ENCODE measurements around the gene LDLRAD4. TPM values are rescaled to one million over a fixed set of nuclear protein-coding genes. Genes with fewer than 3 reads are reported as not detected.

The LDLRAD4 gene
- total RNA-seq, 2 experiments from 2014 or later = 28.4 to 30.1 TPM

DNA sequence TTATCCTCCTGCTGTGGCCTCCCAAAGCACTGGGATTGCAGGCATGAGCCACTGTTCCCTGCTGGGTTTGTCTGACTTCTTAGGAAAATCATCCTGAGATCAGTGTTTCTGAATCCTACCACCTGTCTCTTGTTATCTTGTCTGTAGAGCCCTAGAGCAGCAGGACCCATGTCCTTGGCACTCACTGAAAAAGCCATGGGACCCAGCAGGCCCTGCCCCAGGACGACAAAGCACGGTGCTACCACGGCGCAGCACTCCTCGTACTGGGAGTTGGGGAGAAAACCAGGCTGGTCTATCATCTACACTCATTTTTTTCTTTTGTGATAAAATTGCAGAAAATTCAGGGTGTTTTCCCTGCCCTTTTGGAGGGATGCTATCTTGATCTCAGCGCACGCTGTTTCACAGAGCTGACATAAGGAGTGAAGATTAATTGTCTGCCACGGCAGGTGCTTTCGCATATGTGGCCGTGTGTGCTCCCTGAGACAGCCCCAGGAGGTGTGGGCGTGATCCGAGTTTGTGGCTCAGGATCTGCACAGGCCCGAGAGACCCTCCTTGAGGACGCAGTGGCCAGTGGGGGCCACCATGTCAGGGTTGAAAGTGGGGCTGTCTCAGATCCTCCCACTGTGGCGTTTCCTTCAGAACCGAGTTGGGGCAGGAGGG, 179.1 kb downstream of the LDLRAD4 start:
- Mint-ChIP-seq H3K27ac (no peak overlapping the region), H3K9me3 (no peaks in the 10 kb centered on the region), H3K27me3 (no peaks in the 10 kb centered on the region), H3K36me3 (no peaks in the 10 kb centered on the region), H3K4me1 (ENCODE audit: low read depth) (peaks cover 7% of the 10 kb centered on the region), H3K4me3 (no peak overlapping the region)
- intact Hi-C loops (cut with micrococcal nuclease) = no loop called here
- ChIA-PET POLR2A (no interaction called here), CTCF (no interaction called here)
- DNase-seq = no peak

DNA sequence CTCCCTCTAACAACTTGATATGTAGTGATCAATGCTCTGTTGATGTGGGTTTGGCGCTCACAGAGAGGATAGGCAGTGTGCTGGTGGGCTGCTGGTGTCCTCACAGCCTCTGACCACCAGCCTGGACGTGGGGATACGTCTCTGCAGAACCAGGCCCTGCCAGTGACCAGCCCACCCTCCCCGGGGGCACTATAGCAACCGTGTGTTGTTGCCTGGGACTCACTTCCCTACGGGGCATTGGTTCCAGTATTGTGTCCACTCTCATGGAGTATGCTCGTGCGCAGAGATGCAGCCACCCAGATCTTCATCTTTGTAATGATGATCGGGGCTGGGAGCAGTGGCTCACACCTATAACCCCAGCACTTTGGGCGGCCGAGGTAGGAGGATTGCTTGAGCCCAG, 180.1 kb downstream of the LDLRAD4 start:
- Mint-ChIP-seq H3K4me1 (ENCODE audit: low read depth) (peaks cover 7% of the 10 kb centered on the region), H3K27ac (no peak overlapping the region), H3K27me3 (no peaks in the 10 kb centered on the region), H3K9me3 (no peaks in the 10 kb centered on the region), H3K4me3 (no peak overlapping the region), H3K36me3 (no peaks in the 10 kb centered on the region)
- ChIA-PET CTCF (no interaction called here), POLR2A (no interaction called here)
- intact Hi-C loops (cut with micrococcal nuclease) = no loop called here
- DNase-seq = no peak

DNA sequence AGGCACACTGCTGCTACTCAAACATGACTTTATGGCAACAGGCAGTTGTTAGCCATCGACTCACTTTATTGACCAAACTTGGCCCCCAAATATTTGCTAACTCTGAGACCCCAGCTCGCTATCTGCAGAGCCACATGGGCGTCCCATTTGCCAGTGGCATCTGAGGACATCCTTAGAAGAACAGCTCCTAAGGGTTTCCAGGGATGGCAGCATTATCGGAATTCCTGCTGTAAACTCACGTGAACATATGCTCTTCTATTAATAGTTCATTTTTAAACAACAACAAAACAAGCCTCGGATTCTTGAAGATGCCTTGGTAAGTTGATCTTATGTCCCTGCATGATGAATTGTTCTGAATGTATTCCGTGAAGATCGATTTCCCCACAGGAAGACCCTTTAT, 181.0 kb downstream of the LDLRAD4 start:
- Mint-ChIP-seq H3K4me1 (ENCODE audit: low read depth) (peaks cover 4% of the 10 kb centered on the region), H3K27ac (no peak overlapping the region), H3K27me3 (no peaks in the 10 kb centered on the region), H3K36me3 (no peaks in the 10 kb centered on the region), H3K9me3 (no peaks in the 10 kb centered on the region), H3K4me3 (no peak overlapping the region)
- intact Hi-C loops (cut with micrococcal nuclease) = no loop called here
- POLR2A ChIA-PET = no interaction called here
- CTCF ChIA-PET = no interaction called here
- DNase-seq = no peak

DNA sequence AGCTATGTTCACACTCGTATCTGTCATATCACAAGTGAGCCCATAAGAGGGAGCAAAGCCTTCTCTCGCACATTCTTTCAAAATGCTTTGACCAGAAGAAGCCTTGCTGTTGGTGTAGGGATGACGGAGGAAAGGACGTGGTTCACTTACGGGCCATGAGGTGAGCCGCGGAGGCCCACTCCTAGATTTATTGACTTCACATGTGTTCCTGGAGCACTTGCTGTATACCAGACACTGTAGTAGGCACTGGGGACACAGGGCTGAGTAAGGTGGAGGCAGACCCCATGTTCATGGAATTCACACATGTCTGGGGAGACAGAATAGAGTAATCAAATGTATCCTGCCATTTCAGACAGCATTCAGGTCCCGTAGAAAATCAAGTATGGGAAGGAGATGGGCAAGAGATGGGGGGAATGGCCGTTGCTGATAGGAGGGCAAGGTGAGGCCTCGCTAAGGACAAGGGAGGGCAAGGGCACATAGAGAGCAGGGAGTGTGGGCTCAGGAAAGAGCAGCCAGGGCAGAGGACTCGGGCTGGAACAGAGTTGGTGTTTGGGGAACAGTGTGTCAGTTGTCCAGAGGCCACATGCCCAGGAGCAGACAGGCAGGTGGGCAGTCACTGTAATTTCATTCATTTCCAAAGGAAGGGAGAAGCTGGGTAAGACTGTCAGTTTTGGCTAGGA, 182.2 kb downstream of the LDLRAD4 start:
- no peaks in the 10 kb centered on the region for H3K27me3 Mint-ChIP-seq
- POLR2A ChIA-PET = no interaction called here
- no peak overlapping the region for H3K27ac Mint-ChIP-seq
- H3K4me3 Mint-ChIP-seq = no peak overlapping the region
- H3K36me3 Mint-ChIP-seq = no peaks in the 10 kb centered on the region
- CTCF ChIA-PET = no interaction called here
- no peaks in the 10 kb centered on the region for H3K9me3 Mint-ChIP-seq
- DNase-seq = no peak
- H3K4me1 Mint-ChIP-seq (ENCODE audit: low read depth) = no peaks in the 10 kb centered on the region
- intact Hi-C loops (cut with micrococcal nuclease) = no loop called here

DNA sequence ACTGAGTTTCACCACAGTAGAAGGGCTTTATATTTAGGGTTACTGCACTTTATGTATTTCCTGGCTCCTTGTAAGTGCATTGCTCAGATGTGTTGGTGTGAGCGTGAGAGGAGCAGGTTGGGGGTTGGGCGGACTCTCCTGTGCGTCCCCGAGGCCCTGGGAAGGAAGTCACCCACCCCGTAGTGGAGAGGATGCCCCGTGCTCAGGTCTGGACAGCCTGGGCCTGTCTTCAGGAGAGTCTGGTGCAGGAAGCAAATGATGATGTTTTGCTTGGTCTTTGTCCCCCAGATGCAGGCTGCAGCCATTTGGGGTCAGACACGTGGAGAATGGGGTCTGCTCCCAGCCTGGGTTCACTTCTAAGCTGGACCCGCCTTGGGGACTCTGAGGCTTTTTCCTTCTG, 182.8 kb downstream of the LDLRAD4 start:
- DNase-seq = no peak
- no peak overlapping the region for H3K4me3 Mint-ChIP-seq
- ChIA-PET POLR2A (no interaction called here), CTCF (no interaction called here)
- no peaks in the 10 kb centered on the region for H3K36me3 Mint-ChIP-seq
- H3K9me3 Mint-ChIP-seq = no peaks in the 10 kb centered on the region
- no peaks in the 10 kb centered on the region for H3K27me3 Mint-ChIP-seq
- no peaks in the 10 kb centered on the region for H3K4me1 Mint-ChIP-seq (ENCODE audit: low read depth)
- intact Hi-C loops (cut with micrococcal nuclease) = no loop called here
- no peak overlapping the region for H3K27ac Mint-ChIP-seq

DNA sequence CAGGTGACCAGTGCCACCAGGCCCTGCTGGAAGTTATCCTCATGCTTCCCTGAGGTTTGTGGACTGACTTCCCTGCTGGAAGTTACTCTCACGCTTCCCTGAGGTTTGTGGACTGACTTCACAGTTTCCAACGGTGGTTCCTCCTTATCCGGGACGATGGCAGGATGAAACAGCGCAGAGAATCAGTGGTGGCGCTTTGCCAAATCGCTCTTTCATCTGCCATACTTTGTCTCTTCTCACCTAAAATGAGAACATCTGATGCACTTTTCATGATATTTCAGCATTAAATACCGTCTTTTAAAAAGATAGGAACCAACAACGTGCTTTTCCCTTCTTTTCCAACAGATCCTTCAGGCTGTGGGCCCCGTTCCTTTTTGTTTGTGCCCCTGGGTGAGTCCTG, 183.3 kb downstream of the LDLRAD4 start:
- H3K27ac Mint-ChIP-seq = no peak overlapping the region
- ChIA-PET CTCF (no interaction called here), POLR2A (no interaction called here)

DNA sequence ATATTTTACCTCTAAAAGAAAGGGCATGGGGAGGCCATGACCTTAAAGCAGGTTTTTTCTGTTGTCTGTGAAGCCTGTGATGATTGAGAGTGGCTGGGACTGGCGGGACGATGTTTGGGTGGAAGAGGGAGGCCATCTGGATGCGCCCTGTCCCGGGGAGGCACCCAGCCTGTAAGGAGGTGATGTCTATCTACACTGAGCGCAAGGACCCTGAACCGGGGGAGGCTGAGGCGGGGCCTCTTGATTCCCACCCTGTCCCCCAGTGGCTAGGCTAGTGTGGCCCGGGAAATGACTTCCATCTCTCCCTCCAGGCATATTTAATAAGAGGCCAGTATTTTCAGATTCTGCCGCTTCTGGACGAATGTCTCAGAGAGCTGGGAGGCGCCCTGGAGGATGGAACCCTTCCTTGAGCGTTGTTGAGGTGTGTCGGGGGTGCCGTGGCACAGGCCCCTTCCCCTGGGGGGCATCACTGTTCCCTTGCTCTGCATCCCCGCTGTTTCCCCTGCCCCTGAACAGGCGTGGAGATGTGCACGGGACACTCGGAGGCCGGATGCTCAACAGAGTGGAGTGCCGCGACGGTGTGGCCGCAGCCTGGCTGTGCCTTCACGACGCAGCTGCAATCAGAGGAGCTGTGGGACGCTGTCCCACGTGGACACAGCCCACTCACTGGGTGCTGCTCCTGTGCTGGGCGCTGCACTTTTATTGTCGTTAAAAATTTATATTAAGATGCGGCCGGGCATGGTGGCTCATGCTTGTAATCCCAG, 185.4 kb downstream of the LDLRAD4 start:
- intact Hi-C loops (cut with micrococcal nuclease) = no loop called here
- ChIA-PET CTCF (no interaction called here), POLR2A (no interaction called here)
- no peaks in the 10 kb centered on the region for H3K9me3 Mint-ChIP-seq
- H3K36me3 Mint-ChIP-seq = no peaks in the 10 kb centered on the region
- DNase-seq = no peak
- no peak overlapping the region for H3K4me3 Mint-ChIP-seq
- no peak overlapping the region for H3K27ac Mint-ChIP-seq
- H3K27me3 Mint-ChIP-seq = no peaks in the 10 kb centered on the region
- no peaks in the 10 kb centered on the region for H3K4me1 Mint-ChIP-seq (ENCODE audit: low read depth)

More for the DNA sequence above, 183.3 kb downstream of the LDLRAD4 start:
- no peak overlapping the region for H3K4me3 Mint-ChIP-seq
- intact Hi-C loops (cut with micrococcal nuclease) = no loop called here
- H3K9me3 Mint-ChIP-seq = no peaks in the 10 kb centered on the region
- no peaks in the 10 kb centered on the region for H3K4me1 Mint-ChIP-seq (ENCODE audit: low read depth)
- no peaks in the 10 kb centered on the region for H3K27me3 Mint-ChIP-seq
- DNase-seq = no peak
- H3K36me3 Mint-ChIP-seq = no peaks in the 10 kb centered on the region

DNA sequence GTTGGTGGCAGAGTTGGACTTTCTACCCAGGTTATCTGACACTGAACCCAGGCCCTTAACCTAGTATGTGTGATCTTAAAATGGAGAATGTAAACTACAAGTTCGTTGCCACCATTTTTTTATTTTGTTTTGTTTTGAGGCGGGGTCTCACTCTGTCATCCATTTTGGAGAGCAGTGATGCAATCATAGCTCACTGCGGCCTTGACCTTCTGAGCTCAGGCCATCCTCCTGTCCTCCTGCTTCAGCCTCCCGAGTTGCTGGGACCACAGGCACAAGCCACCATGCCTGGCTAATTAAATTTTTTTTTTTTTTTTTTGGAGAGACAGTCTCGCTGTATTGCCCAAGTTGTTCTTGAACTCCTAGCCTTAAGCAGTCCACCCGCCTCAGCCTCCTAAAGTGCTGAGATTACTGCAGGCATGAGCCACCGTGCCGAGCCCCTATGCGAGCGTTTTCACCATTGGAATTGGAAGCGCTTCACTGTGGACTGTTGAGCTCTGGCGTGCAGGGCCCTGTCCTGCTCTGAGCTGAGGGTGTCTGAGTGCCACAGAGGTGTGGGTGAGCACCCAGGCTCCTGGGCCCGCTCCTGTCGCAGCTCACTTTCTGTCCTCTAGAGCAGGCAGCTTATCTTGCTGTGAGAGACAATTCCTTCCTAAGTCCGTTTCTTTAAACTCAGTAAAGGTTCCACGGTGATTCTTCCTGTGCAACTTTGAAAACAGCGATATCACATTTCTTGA, 186.9 kb downstream of the LDLRAD4 start:
- no peak for DNase-seq
- ChIA-PET POLR2A (no interaction called here), CTCF (no interaction called here)
- Mint-ChIP-seq H3K4me1 (ENCODE audit: low read depth) (no peaks in the 10 kb centered on the region), H3K27me3 (no peaks in the 10 kb centered on the region), H3K36me3 (peaks cover 5% of the 10 kb centered on the region), H3K9me3 (no peaks in the 10 kb centered on the region), H3K27ac (no peak overlapping the region), H3K4me3 (no peak overlapping the region)
- intact Hi-C loops (cut with micrococcal nuclease) = no loop called here

DNA sequence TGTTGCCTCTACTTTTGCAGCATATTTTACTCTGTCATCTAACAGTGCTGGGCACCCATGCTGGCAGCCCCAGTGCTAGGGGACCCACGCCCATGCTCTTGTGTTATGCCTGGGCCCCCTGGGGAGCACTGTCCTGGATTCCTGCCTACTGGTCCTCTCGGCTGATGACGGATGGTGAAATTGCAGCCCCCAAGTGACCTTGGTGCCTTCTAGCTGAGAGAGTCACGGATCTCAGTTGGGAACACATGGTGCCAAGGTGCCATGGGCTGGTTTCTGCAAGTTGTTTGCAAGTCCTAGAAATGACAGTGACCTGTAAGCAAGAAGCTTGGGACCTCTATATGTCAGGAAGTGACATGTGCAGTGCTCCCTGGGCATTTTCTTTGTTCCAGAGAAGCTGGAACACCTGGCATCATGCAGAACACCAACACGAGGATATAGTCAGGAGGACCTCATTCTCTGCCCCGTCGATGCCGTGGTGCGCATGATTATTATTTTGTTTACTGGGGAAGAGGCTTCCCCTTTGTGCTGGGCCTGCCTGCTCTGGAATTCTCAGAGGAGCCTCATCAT, 187.6 kb downstream of the LDLRAD4 start:
- H3K27me3 Mint-ChIP-seq = no peaks in the 10 kb centered on the region
- H3K36me3 Mint-ChIP-seq = peaks cover 7% of the 10 kb centered on the region
- ChIA-PET POLR2A (no interaction called here), CTCF (no interaction called here)
- H3K27ac Mint-ChIP-seq = no peak overlapping the region
- no peak overlapping the region for H3K4me3 Mint-ChIP-seq
- H3K9me3 Mint-ChIP-seq = no peaks in the 10 kb centered on the region
- no peaks in the 10 kb centered on the region for H3K4me1 Mint-ChIP-seq (ENCODE audit: low read depth)
- intact Hi-C loops (cut with micrococcal nuclease) = no loop called here
- no peak for DNase-seq

DNA sequence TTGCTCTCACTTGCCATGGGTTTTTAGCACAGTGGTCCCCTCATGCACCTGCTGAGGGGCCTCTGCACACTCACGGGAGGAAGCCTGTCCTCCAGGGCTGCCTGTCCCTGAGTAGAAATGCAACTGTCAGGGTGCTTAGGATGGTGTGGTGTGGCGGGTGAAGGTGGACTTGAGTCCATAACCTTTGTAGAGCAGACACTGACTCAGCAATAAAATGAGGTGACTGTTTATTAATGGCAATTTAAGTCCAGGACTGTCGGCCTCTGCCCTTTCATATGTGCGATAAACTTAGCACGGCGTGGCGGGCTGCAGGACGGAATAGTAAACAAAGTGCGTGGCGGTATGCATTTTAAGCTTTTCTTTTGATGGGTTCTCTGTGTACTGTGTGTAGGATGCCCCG, 188.2 kb downstream of the LDLRAD4 start:
- Mint-ChIP-seq H3K4me1 (ENCODE audit: low read depth) (no peaks in the 10 kb centered on the region), H3K9me3 (peaks cover 6% of the 10 kb centered on the region), H3K27ac (no peak overlapping the region), H3K27me3 (no peaks in the 10 kb centered on the region), H3K4me3 (no peak overlapping the region), H3K36me3 (peaks cover 13% of the 10 kb centered on the region)
- POLR2A ChIA-PET = no interaction called here
- intact Hi-C loops (cut with micrococcal nuclease) = no loop called here
- CTCF ChIA-PET = no interaction called here
- no peak for DNase-seq

DNA sequence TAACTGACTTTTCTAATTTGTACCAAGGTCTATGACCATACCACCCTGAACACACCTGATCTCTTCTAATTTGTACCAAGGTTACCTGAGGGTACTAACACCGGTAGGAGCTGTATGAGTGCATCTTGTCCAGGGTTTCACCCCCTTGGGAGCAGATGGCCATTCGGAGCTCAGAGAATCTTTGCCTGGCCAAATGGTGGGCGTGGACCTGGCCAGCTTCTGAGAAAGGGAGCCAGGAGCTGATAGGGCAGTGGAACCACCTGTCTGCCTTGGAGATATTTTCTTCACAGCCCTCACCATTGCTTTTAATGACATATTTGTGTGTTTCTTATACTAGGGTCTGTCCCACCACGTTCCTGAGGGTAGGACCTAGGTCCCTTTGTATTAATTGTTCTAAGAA, 188.9 kb downstream of the LDLRAD4 start:
- no peaks in the 10 kb centered on the region for H3K27me3 Mint-ChIP-seq
- no peak overlapping the region for H3K27ac Mint-ChIP-seq
- peaks cover 13% of the 10 kb centered on the region for H3K9me3 Mint-ChIP-seq
- intact Hi-C loops (cut with micrococcal nuclease) = no loop called here
- no peak overlapping the region for H3K4me3 Mint-ChIP-seq
- no peak for DNase-seq
- peaks cover 20% of the 10 kb centered on the region for H3K36me3 Mint-ChIP-seq
- POLR2A ChIA-PET = no interaction called here
- CTCF ChIA-PET = no interaction called here
- no peaks in the 10 kb centered on the region for H3K4me1 Mint-ChIP-seq (ENCODE audit: low read depth)

DNA sequence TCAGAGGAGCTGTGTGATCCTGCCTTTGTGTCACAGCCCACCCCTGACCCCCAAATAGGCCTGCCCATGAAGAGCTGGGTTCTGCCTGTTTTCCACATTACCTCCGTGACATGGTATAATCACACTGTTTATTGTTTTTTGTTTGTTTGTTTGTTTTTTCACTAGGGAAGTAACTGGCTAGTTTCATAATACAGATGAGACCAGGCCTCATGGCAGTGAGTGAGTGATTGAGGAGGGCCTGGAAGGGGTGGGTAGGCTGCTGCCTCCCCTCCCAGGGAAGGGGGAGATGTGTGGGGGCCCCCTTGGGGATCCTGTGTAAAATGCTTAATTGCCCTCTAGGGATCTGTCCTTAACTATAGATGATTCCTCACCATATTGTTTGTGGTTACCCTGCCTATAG, 190.5 kb downstream of the LDLRAD4 start:
- no peak for DNase-seq
- Mint-ChIP-seq H3K9me3 (peaks cover 17% of the 10 kb centered on the region), H3K4me1 (ENCODE audit: low read depth) (no peaks in the 10 kb centered on the region), H3K4me3 (no peak overlapping the region), H3K36me3 (peaks cover 28% of the 10 kb centered on the region), H3K27me3 (no peaks in the 10 kb centered on the region), H3K27ac (no peak overlapping the region)
- intact Hi-C loops (cut with micrococcal nuclease) = no loop called here
- ChIA-PET CTCF (no interaction called here), POLR2A (no interaction called here)
